Hippocampal formation (tissue), 2 donors: Measurements from ENCODE around the gene SLC6A20.

Source experiments
- DNase-seq, 2 donors: peaks; one replicate each; lab custom pipeline; 2025; lab: John Stamatoyannopoulos, UW

Gene SLC6A20

GRCh38 chr3:45719655-45720487 lies 76.5 kb downstream of the SLC6A20 start:
- DNase-seq = no peak

DNA sequence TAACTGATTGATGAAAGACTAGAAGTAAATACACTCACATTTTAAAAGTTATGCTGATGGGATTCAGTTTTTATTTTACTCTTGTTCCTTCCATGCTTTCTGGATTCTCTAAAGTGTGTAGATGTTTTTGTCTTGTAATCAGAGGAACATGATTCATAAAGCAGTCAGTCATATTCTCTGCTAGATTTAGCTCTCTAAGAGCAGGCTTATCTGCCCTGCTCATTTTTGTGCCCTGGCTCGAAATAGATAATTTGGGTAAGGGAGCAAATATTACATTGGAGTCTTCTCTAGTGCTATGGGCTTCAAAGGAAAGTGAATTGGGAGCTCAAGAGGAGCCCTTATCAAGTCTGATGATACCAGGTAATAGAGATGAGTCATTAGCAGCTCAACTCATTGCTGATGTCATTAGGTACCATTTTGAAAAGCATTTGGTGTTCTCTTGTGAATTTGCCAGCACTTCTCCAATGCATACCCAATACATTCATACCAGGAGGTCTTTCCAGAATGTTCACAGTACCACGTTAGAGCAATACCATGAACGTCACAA lies 79.5 kb downstream of the SLC6A20 start:
- no peak for DNase-seq

- DNase-seq = no peak
Measured at GRCh38 chr3:45715945-45716344, 80.4 kb downstream of the SLC6A20 start.

- no peak for DNase-seq
Measured at GRCh38 chr3:45712434-45713110, 83.8 kb downstream of the SLC6A20 start.

- DNase-seq = no peak
Measured at GRCh38 chr3:45711931-45712330, 84.4 kb downstream of the SLC6A20 start.

- DNase-seq = no peak
Measured at GRCh38 chr3:45705839-45706808, 90.2 kb downstream of the SLC6A20 start.
